Smooth muscle cell (in vitro differentiated cells): Measurements from ENCODE around the gene NCBP3. TPM values are rescaled to one million over a fixed set of nuclear protein-coding genes. Genes with fewer than 3 reads are reported as not detected.

ENCODE experiments used
- DNase-seq: peaks from one replicate; lab custom pipeline; 2025; ENCODE audit not compliant: unreplicated experiment; lab: John Stamatoyannopoulos, UW
- H2AFZ ChIP-seq: fragments of 200-600 bp; sonication (generic); 2 replicates; pipeline ENCODE4 v1.6.0; 2016; ENCODE audit warnings: antibody characterized with exemption, low read depth, mild to moderate bottlenecking
- H3F3A ChIP-seq: fragments of 200-600 bp; sonication (generic); 2 replicates; pipeline ENCODE4 v1.6.0; 2017; ENCODE audit warnings: antibody characterized with exemption, low read depth
- H3K27ac ChIP-seq: fragments of 200-600 bp; sonication (generic); 2 replicates; pipeline ENCODE4 v1.5.1; 2016; ENCODE audit warnings: low read depth, mild to moderate bottlenecking
- H3K27me3 ChIP-seq: fragments of 200-600 bp; sonication (generic); 2 replicates; pipeline ENCODE4 v1.6.1; 2016; ENCODE audit warnings: low read depth, mild to moderate bottlenecking
- H3K36me3 ChIP-seq: fragments of 200-600 bp; sonication (generic); 2 replicates; pipeline ENCODE4 v1.5.1; 2016; ENCODE audit warnings: low read depth
- H3K4me1 ChIP-seq: fragments of 200-600 bp; sonication (generic); 2 replicates; pipeline ENCODE4 v1.5.1; 2016; ENCODE audit warnings: low read depth
- H3K4me2 ChIP-seq: fragments of 200-600 bp; sonication (generic); 2 replicates; pipeline ENCODE4 v1.6.0; 2016; ENCODE audit warnings: mild to moderate bottlenecking
- H3K4me3 ChIP-seq: fragments of 200-600 bp; sonication (generic); 2 replicates; pipeline ENCODE4 v1.5.1; 2016; ENCODE audit warnings: mild to moderate bottlenecking
- H3K79me2 ChIP-seq: fragments of 200-600 bp; sonication (generic); 2 replicates; pipeline ENCODE4 v1.6.0; 2016; ENCODE audit warnings: low read depth, mild to moderate bottlenecking
- H3K9ac ChIP-seq: fragments of 200-600 bp; sonication (generic); 2 replicates; pipeline ENCODE4 v1.6.0; 2016; ENCODE audit warnings: low read depth
- H3K9me3 ChIP-seq: fragments of 200-600 bp; sonication (generic); replicated peaks from 2 replicates; pipeline ENCODE4 v1.5.1; 2016; ENCODE audit warnings: low read depth
- H4K20me1 ChIP-seq: fragments of 200-600 bp; sonication (generic); 2 replicates; pipeline ENCODE4 v1.6.0; 2016; ENCODE audit warnings: low read depth
- CTCF ChIP-seq: fragments of 200-600 bp; sonication (generic); IDR thresholded peaks from 2 replicates; pipeline ENCODE4 v1.5.1; 2017; ENCODE audit warnings: borderline replicate concordance, mild to moderate bottlenecking, antibody characterized with exemption; ENCODE audit not compliant: insufficient read depth, poor library complexity, severe bottlenecking
- WGBS: methylation state at CpG from one replicate; pipeline ENCODE4 v1.1.7; 2016; ENCODE audit warnings: low lambda C conversion rate; 5-methylcytosine and 5-hydroxymethylcytosine counted together
- polyA plus RNA-seq: library from polyadenylated mRNA; unstranded; fragments of >200 nt; fragmentation: Nextera tagmentation; extraction: Ambion mirVana; gene quantifications from 2 replicates; pipeline ENCODE4 v1.2.1, GENCODE V29; 2016
- total RNA-seq: library from RNA; depleted of rRNA; stranded (reverse); fragments of >200 nt; gene quantifications from 2 replicates; pipeline ENCODE4 v1.2.3, GENCODE V29; 2014

NCBP3 gene
- total and polyA plus RNA-seq, 2 experiments from 2014 or later = 28.3 to 30.7 TPM

- H3K79me2 ChIP-seq = no peaks in the 10 kb centered on the region
- no peak overlapping the region for H3K27ac ChIP-seq
- H3K4me2 ChIP-seq = no peak overlapping the region
- H2AFZ ChIP-seq = no peak overlapping the region
- TF ChIP-seq CTCF = no peak
- no peak overlapping the region for H3K9ac ChIP-seq
- no peaks in the 10 kb centered on the region for H3K27me3 ChIP-seq
- no peaks in the 10 kb centered on the region for H3K4me1 ChIP-seq
- no peaks in the 10 kb centered on the region for H3F3A ChIP-seq
- DNase-seq = no peak
- no peaks in the 10 kb centered on the region for H3K9me3 ChIP-seq
- no peak overlapping the region for H3K4me3 ChIP-seq
- WGBS = 94% methylated on average over 14 of the region's 14 CpGs
- no peaks in the 10 kb centered on the region for H3K36me3 ChIP-seq
- no peaks in the 10 kb centered on the region for H4K20me1 ChIP-seq
Observed at GRCh38 chr17:3762922-3763776, 82.9 kb downstream of the NCBP3 start.

- H3K9me3 ChIP-seq = no peaks in the 10 kb centered on the region
- H3K4me2 ChIP-seq = no peak overlapping the region
- H4K20me1 ChIP-seq = no peaks in the 10 kb centered on the region
- WGBS = 87% methylated on average over 16 of the region's 16 CpGs
- no peaks in the 10 kb centered on the region for H3K36me3 ChIP-seq
- DNase-seq = no peak
- H3K4me3 ChIP-seq = no peak overlapping the region
- no peaks in the 10 kb centered on the region for H3F3A ChIP-seq
- H3K9ac ChIP-seq = no peak overlapping the region
- TF ChIP-seq CTCF = no peak
- no peak overlapping the region for H3K27ac ChIP-seq
- no peaks in the 10 kb centered on the region for H3K4me1 ChIP-seq
- no peaks in the 10 kb centered on the region for H3K27me3 ChIP-seq
- H2AFZ ChIP-seq = no peak overlapping the region
- H3K79me2 ChIP-seq = no peaks in the 10 kb centered on the region
Observed at GRCh38 chr17:3761918-3762380, 84.1 kb downstream of the NCBP3 start.

- H3K36me3 ChIP-seq = no peaks in the 10 kb centered on the region
- no peak for TF ChIP-seq CTCF
- no peaks in the 10 kb centered on the region for H3K27me3 ChIP-seq
- no peak for DNase-seq
- no peaks in the 10 kb centered on the region for H3K79me2 ChIP-seq
- no peaks in the 10 kb centered on the region for H4K20me1 ChIP-seq
- no peaks in the 10 kb centered on the region for H3K9me3 ChIP-seq
- H3K27ac ChIP-seq = no peak overlapping the region
- WGBS = 88% methylated on average over 23 of the region's 23 CpGs
- no peaks in the 10 kb centered on the region for H3F3A ChIP-seq
- H3K4me3 ChIP-seq = no peak overlapping the region
- no peak overlapping the region for H3K4me2 ChIP-seq
- H2AFZ ChIP-seq = no peak overlapping the region
- no peaks in the 10 kb centered on the region for H3K4me1 ChIP-seq
- no peak overlapping the region for H3K9ac ChIP-seq
Observed at GRCh38 chr17:3761036-3761917, 84.8 kb downstream of the NCBP3 start.
